CD4-positive, alpha-beta T cell (primary cell): Measurements from ENCODE around the gene SLC39A9. TPM values are rescaled to one million over a fixed set of nuclear protein-coding genes. Genes with fewer than 3 reads are reported as not detected.

Experiments used
- ATAC-seq: fragments of 200-7000 bp; cut with Tn5 transposase; one replicate; pipeline ENCODE4 v1.10.0; 2022; ENCODE audit warnings: mild to moderate bottlenecking; ENCODE audit not compliant: poor library complexity
- CTCF ChIA-PET: fragments of 350-600 bp; sonication (Branson Sonifier 250); formaldehyde crosslinking; loops from one replicate; lab custom pipeline; 2021; ENCODE audit warnings: antibody characterized with exemption, inconsistent platforms; lab: Charles Lee
- POLR2A ChIA-PET: fragments of 350-600 bp; sonication (Branson Sonifier 250); formaldehyde crosslinking; loops from one replicate; lab custom pipeline; 2021; ENCODE audit warnings: antibody characterized with exemption, inconsistent platforms; lab: Charles Lee
- DNase-seq, 14 experiments: peaks; one replicate each; pipeline ENCODE4 v3.0.0-alpha.2; 2013 to 2020; ENCODE audit warnings: mixed read lengths in 2 of 14
- H3K27ac ChIP-seq, 2 donors: one replicate each; pipeline versions ENCODE4 v1.5.1 to v1.7.0; 2013; ENCODE audit warnings: low read length in 2 of 2, low read depth in 1 of 2, mild to moderate bottlenecking in 1 of 2
- H3K27me3 ChIP-seq, 2 experiments: 1 replicate in 1 of 2; 2 replicates in 1 of 2; pipeline versions ENCODE4 v1.6.1 to v1.7.0; 2013; ENCODE audit warnings: low read length in 2 of 2, control low read depth in 1 of 2, mild to moderate bottlenecking in 1 of 2, moderate library complexity in 1 of 2; ENCODE audit not compliant: insufficient read depth in 2 of 2, control insufficient read depth in 1 of 2
- H3K36me3 ChIP-seq: one replicate; pipeline ENCODE4 v1.6.1; 2013; ENCODE audit warnings: low read length, control low read depth; ENCODE audit not compliant: insufficient read depth
- H3K4me1 ChIP-seq: one replicate; pipeline ENCODE4 v1.6.1; 2013; ENCODE audit warnings: low read length, control low read depth; ENCODE audit not compliant: insufficient read depth
- H3K4me3 ChIP-seq: one replicate; pipeline ENCODE4 v1.5.1; 2013; ENCODE audit warnings: mild to moderate bottlenecking, low read length, moderate library complexity
- H3K9me3 ChIP-seq, 2 experiments: 1 replicate in 1 of 2; 2 replicates in 1 of 2; pipeline versions ENCODE4 v1.6.1 to v1.7.0; 2013; ENCODE audit warnings: low read length in 2 of 2, mild to moderate bottlenecking in 2 of 2, control low read depth in 1 of 2, moderate library complexity in 1 of 2; ENCODE audit not compliant: control insufficient read depth in 1 of 2, insufficient read depth in 1 of 2
- H3K27ac Mint-ChIP-seq: one replicate; pipeline ENCODE4 v1.8.0; 2020; ENCODE audit warnings: mixed read lengths
- H3K27me3 Mint-ChIP-seq: one replicate; pipeline ENCODE4 v1.8.0; 2021; ENCODE audit warnings: mixed read lengths
- H3K36me3 Mint-ChIP-seq: one replicate; pipeline ENCODE4 v1.8.0; 2021; ENCODE audit warnings: low read depth, mixed read lengths
- H3K4me1 Mint-ChIP-seq: one replicate; pipeline ENCODE4 v1.8.0; 2021; ENCODE audit warnings: low read depth, mixed read lengths
- H3K4me3 Mint-ChIP-seq: one replicate; pipeline ENCODE4 v1.8.0; 2020; ENCODE audit warnings: mild to moderate bottlenecking, mixed read lengths
- H3K9me3 Mint-ChIP-seq: one replicate; pipeline ENCODE4 v1.8.0; 2020; ENCODE audit warnings: mixed read lengths
- intact Hi-C, 2 experiments: fragments of 100-400 bp; cut with DNase I in 1 of 2; cut with micrococcal nuclease in 1 of 2; formaldehyde crosslinking; loops; one replicate each; pipeline versions ENCODE4 v1.15.1 to v1.9.0; 2023 to 2025; cut with DNase I, micrococcal nuclease
- total RNA-seq, 174 experiments: library from RNA in 2 of 174; stranded (reverse) in 2 of 174; gene quantifications; one replicate each; pipeline ENCODE4 v1.2.3 and lab custom pipeline; 2021 to 2026
- TF ChIP-seq, protein P1 (sequence below): fragments of 200-600 bp; IDR thresholded peaks from one replicate; pipeline ENCODE4 v1.8.0; 2022; ENCODE audit warnings: antibody characterized with exemption, mild to moderate bottlenecking

SLC39A9 gene
- total RNA-seq, 2 experiments from 2014 or later = 19.5 to 20.5 TPM

DNA sequence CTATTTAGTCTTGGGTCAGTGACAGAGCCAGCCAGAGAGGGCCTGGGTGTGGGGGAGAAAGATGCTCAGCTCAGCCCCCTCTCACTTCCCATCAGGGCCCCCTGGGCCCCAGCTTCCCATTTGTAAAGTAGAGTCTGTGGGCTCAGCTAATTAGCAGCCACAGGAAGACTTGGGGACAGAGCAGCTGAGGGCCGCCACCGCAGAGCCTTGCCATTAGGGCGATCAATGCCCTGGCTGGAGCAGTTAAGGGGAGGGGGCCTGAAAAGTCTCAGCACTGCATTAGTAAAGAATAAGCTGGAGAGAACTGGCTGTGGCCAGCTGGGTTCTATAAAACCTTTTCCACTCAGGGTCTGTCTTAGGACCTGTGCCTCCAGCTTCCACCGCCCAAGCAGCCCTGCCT, 88.7 kb downstream of the SLC39A9 start:
- intact Hi-C loops = no loop called here
- no peaks in the 10 kb centered on the region for H3K9me3 Mint-ChIP-seq
- peaks cover 7% of the 10 kb centered on the region for H3K4me1 Mint-ChIP-seq
- H3K4me3 ChIP-seq = no peak overlapping the region
- H3K4me1 ChIP-seq = peaks cover 2% of the 10 kb centered on the region
- no peak overlapping the region for H3K27ac Mint-ChIP-seq
- ChIA-PET POLR2A (no interaction called here), CTCF (no interaction called here)
- H3K4me3 Mint-ChIP-seq = no peak overlapping the region
- TF ChIP-seq, protein P1, sequence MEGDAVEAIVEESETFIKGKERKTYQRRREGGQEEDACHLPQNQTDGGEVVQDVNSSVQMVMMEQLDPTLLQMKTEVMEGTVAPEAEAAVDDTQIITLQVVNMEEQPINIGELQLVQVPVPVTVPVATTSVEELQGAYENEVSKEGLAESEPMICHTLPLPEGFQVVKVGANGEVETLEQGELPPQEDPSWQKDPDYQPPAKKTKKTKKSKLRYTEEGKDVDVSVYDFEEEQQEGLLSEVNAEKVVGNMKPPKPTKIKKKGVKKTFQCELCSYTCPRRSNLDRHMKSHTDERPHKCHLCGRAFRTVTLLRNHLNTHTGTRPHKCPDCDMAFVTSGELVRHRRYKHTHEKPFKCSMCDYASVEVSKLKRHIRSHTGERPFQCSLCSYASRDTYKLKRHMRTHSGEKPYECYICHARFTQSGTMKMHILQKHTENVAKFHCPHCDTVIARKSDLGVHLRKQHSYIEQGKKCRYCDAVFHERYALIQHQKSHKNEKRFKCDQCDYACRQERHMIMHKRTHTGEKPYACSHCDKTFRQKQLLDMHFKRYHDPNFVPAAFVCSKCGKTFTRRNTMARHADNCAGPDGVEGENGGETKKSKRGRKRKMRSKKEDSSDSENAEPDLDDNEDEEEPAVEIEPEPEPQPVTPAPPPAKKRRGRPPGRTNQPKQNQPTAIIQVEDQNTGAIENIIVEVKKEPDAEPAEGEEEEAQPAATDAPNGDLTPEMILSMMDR = no peak
- H3K27me3 Mint-ChIP-seq = peaks cover 53% of the 10 kb centered on the region
- no peaks in the 10 kb centered on the region for H3K36me3 Mint-ChIP-seq
- no peaks in the 10 kb centered on the region for H3K36me3 ChIP-seq
- H3K9me3 ChIP-seq = peaks cover 0 to 8% of the 10 kb centered on the region in 2 experiments
- H3K27ac ChIP-seq = no peak overlapping the region
- peaks cover 34 to 59% of the 10 kb centered on the region in 2 experiments for H3K27me3 ChIP-seq
- no peak for DNase-seq
- no peak for ATAC-seq

DNA sequence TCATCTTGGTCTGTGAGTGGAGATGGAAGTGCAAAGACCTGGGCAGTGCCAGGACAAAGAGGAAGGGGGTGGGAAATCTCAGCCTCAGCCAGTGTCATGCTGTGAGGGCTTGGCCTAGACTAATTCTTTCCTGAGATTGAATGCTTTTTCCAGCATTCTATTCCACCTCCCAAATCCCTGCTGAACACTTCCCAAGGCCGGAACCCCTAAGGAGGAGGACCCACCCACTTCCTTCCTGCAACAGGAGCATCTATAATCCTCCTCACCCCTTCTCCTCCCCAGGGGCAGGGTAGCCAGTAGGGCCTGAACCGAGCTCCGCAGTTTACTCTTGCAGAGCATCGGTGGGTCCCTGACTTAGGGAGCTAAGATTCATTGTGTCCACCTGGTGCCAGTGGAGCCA, 89.3 kb downstream of the SLC39A9 start:
- peaks cover 7% of the 10 kb centered on the region for H3K4me1 Mint-ChIP-seq
- peaks cover 33 to 56% of the 10 kb centered on the region in 2 experiments for H3K27me3 ChIP-seq
- H3K36me3 ChIP-seq = no peaks in the 10 kb centered on the region
- no peak overlapping the region for H3K27ac ChIP-seq
- ChIA-PET CTCF (no interaction called here), POLR2A (no interaction called here)
- H3K9me3 ChIP-seq = peaks cover 0 to 8% of the 10 kb centered on the region in 2 experiments
- peaks cover 47% of the 10 kb centered on the region for H3K27me3 Mint-ChIP-seq
- DNase-seq (no peak), ATAC-seq (no peak)
- H3K27ac Mint-ChIP-seq = no peak overlapping the region
- H3K4me1 ChIP-seq = peaks cover 2% of the 10 kb centered on the region
- no peak overlapping the region for H3K4me3 Mint-ChIP-seq
- no peaks in the 10 kb centered on the region for H3K36me3 Mint-ChIP-seq
- TF ChIP-seq, protein P1 = no peak
- intact Hi-C loops = no loop called here
- H3K4me3 ChIP-seq = no peak overlapping the region
- no peaks in the 10 kb centered on the region for H3K9me3 Mint-ChIP-seq

DNA sequence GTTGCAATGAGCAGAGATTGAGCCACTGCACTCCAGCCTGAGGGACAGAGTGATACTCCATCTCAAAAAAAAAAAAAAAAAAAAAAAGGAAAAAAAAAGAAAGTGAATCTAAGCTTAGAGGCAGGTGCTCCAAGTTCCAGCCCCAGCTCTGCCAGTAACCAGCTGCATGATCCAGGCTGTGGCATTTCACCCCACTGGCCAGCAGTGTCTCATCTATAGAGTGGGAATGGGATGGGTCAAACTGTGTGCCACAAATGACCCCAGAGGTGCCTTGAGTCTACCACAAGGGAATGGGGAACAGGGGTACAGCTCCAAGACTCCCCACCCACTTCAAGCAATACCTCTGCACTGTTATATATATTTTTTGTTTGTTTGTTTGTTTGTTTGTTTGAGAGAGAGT, 91.0 kb downstream of the SLC39A9 start:
- H3K36me3 ChIP-seq = no peaks in the 10 kb centered on the region
- ChIA-PET CTCF (no interaction called here), POLR2A (no interaction called here)
- no peak overlapping the region for H3K27ac ChIP-seq
- H3K4me3 ChIP-seq = no peak overlapping the region
- no peak overlapping the region for H3K27ac Mint-ChIP-seq
- H3K4me1 Mint-ChIP-seq = no peaks in the 10 kb centered on the region
- H3K4me3 Mint-ChIP-seq = no peak overlapping the region
- intact Hi-C loops = no loop called here
- H3K27me3 ChIP-seq = peaks cover 23 to 40% of the 10 kb centered on the region in 2 experiments
- H3K9me3 Mint-ChIP-seq = no peaks in the 10 kb centered on the region
- H3K9me3 ChIP-seq = peaks cover 0 to 5% of the 10 kb centered on the region in 2 experiments
- peaks cover 39% of the 10 kb centered on the region for H3K27me3 Mint-ChIP-seq
- H3K36me3 Mint-ChIP-seq = no peaks in the 10 kb centered on the region
- TF ChIP-seq, protein P1 = no peak
- ATAC-seq = no peak
- no peak for DNase-seq
- H3K4me1 ChIP-seq = peaks cover 2% of the 10 kb centered on the region
